ENCODE measurements around the gene CRYAA. TPM values are rescaled to one million over a fixed set of nuclear protein-coding genes. Genes with fewer than 3 reads are reported as not detected.

Gene CRYAA, protein sequence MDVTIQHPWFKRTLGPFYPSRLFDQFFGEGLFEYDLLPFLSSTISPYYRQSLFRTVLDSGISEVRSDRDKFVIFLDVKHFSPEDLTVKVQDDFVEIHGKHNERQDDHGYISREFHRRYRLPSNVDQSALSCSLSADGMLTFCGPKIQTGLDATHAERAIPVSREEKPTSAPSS
- 0.13 to 0.16 TPM in 2 of 5 replicates, not detected in the others for total RNA-seq (2022; extraction: Qiagen RNA extraction)

DNA sequence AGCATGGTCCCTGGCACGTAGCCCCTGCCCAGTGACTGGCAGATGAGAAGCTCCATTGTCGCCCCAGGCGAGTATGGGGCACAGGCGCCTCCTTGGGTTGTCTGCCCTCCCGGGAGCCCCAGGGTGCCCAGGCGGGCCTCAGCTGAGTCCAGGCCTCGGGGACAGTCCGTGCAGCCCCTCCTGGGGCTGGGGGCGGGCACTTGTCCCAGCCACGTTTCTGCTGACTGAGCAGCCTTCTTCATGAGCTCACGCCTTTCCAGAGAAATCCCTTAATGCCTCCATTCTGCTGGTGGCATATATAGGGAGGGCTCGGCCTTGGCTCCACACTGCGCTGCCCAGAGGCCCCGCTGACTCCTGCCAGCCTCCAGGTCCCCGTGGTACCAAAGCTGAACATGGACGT, at the start of gene CRYAA:
TSS of gene CRYAA (plus strand) at position 301 of the 400 bp plus-strand sequence. CDS start at position 393, 92 bp downstream.

Other genes starting within 250 kb of the CRYAA start
- gene ERVH48-1, start 243.4 kb upstream of the CRYAA start, total RNA-seq (2022; extraction: Qiagen RNA extraction), result 0.05 TPM in 4 of 5 replicates, not detected in the other
- gene PKNOX1, start 194.4 kb upstream of the CRYAA start, total RNA-seq (2022; extraction: Qiagen RNA extraction), result 4.6 to 6.5 TPM (median 6.2 TPM) in 5 replicates
- gene CBS, start 93.2 kb upstream of the CRYAA start, total RNA-seq (2022; extraction: Qiagen RNA extraction), result 11.4 to 13.8 TPM (median 12.0 TPM) in 5 replicates
- gene U2AF1, start 61.4 kb upstream of the CRYAA start, total RNA-seq (2022; extraction: Qiagen RNA extraction), result 49.0 to 62.4 TPM (median 56.7 TPM) in 5 replicates